GM18858 (cell line): ENCODE data around the gene GDNF.

Source experiments
- ATAC-seq: cut with Tn5 transposase; IDR thresholded peaks from one replicate; pipeline ENCODE4 v1.9.1; 2021; ENCODE audit not compliant: unreplicated experiment

Gene GDNF

GRCh38 chr5:37849641-37850040 lies 9.8 kb upstream of the GDNF start:
- no peak for ATAC-seq

GRCh38 chr5:37847978-37848425 lies 8.2 kb upstream of the GDNF start:
- ATAC-seq, result no peak

GRCh38 chr5:37846786-37847310 lies 7.0 kb upstream of the GDNF start:
- no peak for ATAC-seq

- no peak for ATAC-seq
These were observed 4.2 kb upstream of the GDNF start for GRCh38 chr5:37844009-37844408.

GRCh38 chr5:37842048-37842447 lies 2.2 kb upstream of the GDNF start:
- ATAC-seq, result no peak

DNA sequence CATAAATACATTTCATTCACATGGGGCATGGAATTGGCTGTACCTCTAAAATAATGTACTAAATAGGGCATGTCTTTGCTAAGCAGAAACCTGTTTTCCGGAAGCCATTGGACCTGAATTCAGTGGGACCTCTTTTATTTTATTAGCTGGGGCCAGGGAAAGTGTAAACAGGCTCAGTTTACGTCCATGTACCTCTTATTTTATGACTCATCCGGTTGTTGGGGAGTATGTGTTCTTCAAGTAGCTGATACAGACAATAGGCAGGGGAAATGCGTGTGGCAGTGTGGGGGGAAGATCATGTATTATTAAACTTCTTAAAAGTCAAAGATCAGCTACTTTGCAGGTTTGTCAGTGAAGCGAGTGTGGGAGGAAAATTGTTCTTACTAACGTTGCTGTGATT lies 1.4 kb upstream of the GDNF start:
- no peak for ATAC-seq

DNA sequence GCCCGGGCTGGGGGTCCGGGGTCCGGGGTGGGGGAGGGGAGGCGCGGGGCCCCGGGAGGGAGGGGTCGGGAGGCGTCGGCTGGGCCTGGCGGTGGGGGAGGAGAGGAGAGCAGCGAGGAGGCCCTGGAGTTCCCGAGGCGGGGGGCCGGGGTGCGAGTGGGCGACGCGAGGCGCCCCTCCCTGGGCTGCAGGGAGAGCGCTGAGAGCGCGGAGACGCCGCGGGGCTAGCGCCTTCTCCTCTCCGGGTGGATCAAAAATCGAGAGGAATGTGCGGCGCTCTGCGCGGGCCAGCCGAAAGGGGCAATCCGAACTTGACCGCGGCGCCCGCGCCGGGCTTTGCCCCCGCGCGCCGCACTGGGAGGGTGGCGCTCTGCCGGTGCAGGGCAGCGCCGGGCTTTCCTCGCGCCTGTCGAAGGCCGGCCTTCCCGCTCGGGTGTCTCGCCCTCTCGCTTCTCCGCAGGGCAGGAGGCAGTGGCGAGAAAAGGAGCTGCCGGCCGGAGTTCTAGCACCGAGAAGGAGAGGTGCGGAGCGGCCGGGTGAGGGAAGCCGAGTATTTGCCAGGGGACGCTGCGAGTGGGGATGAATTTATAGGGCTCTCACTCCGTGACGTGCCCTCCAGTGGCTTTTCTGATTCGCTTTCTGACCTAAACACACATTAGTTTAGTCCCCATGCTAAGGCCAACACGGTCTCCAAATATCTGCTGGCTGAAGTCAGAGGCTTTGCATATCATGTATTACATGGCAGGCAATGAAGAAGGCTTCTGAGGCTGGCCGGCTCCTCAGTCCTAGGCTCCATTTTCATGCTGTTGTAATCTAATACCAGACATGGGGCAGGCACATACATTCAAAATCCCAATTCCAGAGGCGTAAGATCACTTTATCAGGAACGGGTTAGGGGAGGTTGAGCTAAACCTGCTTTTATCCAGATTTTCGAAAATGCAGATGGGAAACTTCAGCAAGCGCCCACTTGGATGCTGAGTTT lies 503 bp upstream of the GDNF start:
- ATAC-seq, result no peak

GRCh38 chr5:37838933-37839341 lies 904 bp downstream of the GDNF start:
- no peak for ATAC-seq

DNA sequence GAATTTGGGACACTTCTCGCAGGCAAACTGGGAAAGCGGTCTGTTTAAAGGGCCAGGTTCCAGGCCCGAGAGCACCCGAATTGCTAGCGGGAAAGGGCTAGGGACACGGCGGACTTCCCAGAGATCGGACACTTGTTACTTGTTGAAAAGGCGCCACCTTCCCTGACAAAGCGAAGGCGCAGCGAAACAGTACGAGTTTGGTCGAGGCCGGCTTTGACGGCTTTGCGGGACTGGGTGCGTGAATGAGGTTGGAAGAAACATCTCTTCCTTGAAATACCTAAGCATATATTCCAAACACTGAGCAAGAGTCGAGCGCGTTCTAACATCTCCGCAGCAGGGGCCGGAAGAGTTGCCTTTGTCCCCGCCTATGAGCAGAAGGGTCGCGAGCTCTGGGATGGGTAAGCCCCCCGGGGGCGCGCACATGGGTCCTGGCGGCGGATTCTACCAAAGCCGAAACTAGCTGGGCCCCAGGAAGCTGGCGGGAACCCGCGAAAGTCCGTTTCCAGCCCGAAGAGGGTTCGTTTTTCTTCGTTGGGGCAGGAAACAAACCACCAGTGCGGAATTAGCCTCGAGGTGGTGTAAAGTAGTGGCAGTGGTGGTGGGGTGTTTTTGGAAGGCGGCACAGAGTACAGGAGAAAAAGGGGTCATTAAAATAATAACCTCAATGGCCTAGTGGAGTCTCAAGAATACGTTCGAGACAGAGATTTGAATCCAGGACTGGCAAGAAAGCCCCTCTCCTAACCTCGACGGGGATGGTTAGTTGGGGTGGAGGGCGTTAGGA lies 1.5 kb downstream of the GDNF start:
- ATAC-seq, result no peak

- ATAC-seq, result peak; percentile 40
These were observed 2.3 kb downstream of the GDNF start for GRCh38 chr5:37837414-37838032.

- ATAC-seq, result no peak
These were observed 3.0 kb downstream of the GDNF start for GRCh38 chr5:37836592-37837413.

GRCh38 chr5:37836235-37836591 lies 3.6 kb downstream of the GDNF start:
- ATAC-seq, result no peak

DNA sequence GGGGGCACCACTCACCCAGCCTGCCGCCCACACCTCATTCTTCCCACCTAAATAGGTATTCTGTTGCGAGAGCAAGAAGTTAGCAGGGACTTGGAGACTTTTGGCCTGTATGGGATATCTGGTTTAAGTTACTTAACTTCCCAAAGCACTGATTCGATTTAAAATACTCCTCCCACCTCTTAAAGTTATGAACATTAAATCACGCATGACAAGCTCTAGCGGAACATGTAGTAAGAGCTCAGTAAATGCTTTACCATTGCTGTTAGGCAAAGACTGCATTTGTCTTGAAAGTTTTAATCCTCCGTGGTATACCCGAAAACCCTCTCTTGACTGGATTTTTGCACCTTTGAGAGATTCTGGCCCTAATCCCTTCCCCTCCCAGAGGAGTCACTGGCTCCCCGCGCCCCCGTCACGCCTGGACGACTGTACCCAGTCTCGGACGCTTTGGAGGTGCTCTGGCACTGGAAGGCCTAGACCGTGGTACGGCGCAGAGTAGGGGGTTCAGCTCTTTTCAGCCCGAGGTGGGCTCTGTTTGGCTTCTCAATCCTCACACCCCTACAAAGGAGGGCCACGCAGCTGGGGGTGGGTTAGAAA lies 4.4 kb downstream of the GDNF start:
- no peak for ATAC-seq

- no peak for ATAC-seq
These were observed 5.1 kb downstream of the GDNF start for GRCh38 chr5:37834542-37835379.

GRCh38 chr5:37833990-37834389 lies 5.9 kb downstream of the GDNF start:
- ATAC-seq, result no peak

GRCh38 chr5:37831821-37832534 lies 7.9 kb downstream of the GDNF start:
- ATAC-seq, result no peak

DNA sequence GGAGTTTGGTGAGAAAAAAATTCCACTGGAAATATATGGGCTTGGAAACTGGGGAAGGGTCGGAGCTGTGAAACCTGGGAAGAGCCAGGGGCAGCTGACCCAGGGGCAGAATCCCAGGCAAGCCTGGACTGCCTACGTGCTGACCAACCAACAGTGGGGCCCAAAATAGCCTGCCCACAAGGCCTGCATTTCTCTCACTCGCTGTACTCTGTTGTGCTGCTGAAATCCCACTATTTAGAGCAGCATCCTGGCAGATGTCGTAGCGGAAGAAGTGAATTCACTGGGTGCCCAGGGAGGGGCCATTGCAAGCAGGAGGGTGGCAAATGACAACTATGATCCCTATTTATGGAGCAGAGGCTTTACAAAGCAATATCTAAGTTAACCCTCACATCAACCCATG lies 9.5 kb downstream of the GDNF start:
- ATAC-seq, result no peak

DNA sequence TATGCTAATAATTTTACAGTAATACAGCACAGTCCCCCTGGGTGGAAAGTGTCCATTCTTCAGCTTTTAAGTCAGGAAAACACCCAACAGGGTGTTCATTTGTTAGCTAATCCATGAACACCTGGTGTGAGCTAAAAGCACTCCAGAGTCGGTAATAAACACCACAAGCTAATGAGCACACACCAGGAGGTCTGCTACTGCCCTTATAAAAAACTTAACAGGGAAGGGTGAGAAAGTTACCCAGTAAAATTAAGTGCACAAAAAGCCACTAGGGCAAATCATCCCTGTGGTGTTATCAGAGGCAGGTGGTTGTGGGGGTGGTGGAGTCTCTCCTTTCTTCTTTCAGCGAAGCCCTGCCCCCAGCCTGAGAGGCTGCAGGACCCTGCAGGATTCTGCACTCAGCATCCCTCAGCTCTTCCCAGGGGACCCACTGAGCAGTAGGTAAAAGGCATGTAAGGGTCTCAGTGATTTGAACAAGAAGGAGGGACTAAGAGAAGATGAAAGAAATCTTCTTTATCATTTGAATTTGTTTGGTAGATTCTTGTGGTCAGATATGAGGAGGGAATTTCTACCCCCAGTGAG lies 14.4 kb downstream of the GDNF start:
- ATAC-seq, result no peak
